Measurements from ENCODE around the gene RGS10.

DNA sequence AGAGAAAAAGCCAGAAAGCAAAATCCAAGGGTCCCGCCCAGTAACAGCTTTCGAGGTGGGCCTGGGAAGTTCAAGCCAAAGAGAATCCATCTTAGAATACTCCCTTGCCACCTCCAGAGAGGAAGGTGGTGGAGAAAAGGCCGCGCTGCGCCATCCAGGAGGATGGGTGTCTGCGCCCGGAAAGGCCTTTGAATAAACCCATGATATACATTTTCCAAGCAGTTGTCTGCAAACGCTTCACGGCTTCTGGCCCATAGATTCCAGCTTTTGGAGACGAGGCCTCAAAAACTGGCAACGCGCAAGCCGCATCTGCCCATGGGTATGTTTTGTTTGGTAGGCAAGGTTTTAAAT is 17.8 kb downstream of the RGS10 start:
- TF ChIP-seq POLR2A (IDR thresholded peaks at IDR 0.05) = no peak
- TF ChIP-seq, protein P1, sequence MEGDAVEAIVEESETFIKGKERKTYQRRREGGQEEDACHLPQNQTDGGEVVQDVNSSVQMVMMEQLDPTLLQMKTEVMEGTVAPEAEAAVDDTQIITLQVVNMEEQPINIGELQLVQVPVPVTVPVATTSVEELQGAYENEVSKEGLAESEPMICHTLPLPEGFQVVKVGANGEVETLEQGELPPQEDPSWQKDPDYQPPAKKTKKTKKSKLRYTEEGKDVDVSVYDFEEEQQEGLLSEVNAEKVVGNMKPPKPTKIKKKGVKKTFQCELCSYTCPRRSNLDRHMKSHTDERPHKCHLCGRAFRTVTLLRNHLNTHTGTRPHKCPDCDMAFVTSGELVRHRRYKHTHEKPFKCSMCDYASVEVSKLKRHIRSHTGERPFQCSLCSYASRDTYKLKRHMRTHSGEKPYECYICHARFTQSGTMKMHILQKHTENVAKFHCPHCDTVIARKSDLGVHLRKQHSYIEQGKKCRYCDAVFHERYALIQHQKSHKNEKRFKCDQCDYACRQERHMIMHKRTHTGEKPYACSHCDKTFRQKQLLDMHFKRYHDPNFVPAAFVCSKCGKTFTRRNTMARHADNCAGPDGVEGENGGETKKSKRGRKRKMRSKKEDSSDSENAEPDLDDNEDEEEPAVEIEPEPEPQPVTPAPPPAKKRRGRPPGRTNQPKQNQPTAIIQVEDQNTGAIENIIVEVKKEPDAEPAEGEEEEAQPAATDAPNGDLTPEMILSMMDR (IDR thresholded peaks at IDR 0.05 in 4 of 5, conservative IDR thresholded peaks at IDR 0.05 in 1 of 5) = no peak
